GM21619 (cell line): ENCODE data around the gene MBNL2.

Source experiments
- ATAC-seq: cut with Tn5 transposase; IDR thresholded peaks from one replicate; pipeline ENCODE4 v1.9.1; 2021; ENCODE audit not compliant: unreplicated experiment

MBNL2 gene

GRCh38 chr13:97211300-97211699 is 10.8 kb upstream of the MBNL2 start:
- ATAC-seq = no peak

DNA sequence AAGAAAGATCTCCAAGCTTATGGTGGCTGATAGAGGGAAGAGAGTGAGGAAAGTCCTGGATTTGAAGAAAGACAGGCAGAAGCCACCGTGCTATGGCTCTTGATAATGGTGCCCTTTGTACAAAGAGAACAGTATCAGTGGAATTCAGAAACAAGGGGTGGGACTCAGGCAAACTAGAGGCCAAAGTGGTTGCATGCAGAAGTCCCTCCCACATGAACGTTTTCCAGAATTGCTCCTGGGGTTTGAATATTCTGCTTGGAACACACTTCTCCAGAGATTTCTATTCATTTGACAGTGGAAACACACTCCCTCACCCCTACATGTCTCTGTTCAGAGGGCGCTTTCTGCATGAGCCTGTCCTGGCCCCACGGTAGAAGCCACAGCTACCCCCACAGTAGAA is 10.1 kb upstream of the MBNL2 start:
- no peak for ATAC-seq

DNA sequence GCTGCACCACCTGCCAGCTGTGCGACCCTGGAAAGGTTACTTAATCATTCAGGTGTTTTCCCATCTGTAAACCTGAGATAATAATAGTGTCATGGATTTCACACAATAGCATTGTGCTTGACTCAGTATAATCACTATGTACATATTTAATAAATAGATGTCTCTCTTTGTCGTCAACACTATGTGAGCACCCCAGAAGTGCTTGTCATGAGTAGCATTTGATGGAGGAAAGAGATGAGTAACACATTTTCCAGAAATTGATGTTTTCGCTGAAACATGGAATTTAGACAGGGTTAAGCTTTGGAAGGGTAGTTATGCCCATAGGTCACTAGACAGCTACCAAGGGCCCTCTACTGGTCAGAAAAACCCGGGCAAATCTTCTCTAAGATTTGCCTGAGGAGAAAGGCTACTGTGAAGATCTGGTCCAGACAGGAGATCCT is 9.5 kb upstream of the MBNL2 start:
- peak; percentile 50 for ATAC-seq

GRCh38 chr13:97214921-97215320 is 7.2 kb upstream of the MBNL2 start:
- ATAC-seq = no peak

- no peak for ATAC-seq
Observed at GRCh38 chr13:97215325-97215724, 6.8 kb upstream of the MBNL2 start.

- ATAC-seq = no peak
Observed at GRCh38 chr13:97219226-97219625, 2.9 kb upstream of the MBNL2 start.

DNA sequence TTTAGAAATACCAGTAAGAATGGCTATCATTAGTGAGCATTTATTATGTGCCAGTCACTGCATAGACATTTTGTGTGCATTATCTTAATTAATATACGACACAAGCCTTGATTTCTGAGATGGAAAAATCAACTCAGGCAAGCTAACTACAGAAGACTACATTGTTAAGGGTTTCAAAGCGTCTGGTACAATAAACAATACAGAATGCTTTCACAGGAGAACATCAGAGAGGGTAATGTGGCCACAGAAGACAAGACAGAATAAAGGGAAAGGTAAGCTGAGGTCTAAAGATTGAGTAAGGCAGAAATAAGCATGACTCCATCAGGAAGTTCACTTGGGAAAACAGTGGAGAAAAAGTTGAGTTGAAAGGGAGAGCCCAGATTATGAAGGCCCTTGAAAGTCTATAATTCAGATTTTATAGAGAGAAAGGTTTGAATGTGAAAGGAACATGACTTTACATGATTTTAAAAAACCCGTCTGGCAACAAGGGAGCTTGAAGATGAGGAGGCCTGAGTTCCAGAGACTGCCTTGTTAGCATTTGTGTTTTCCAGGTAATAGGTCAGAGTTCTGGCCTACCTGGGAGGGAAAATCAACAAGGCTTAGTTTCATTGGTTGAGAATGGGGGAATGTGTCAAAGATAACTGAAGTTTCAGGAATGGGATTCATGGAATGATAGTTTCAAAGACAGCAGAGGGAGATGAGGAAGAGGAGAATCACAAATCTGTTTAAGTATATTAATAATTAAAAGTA is 1.8 kb upstream of the MBNL2 start:
- ATAC-seq = no peak

- no peak for ATAC-seq
Observed at GRCh38 chr13:97221046-97221445, 1.1 kb upstream of the MBNL2 start.

DNA sequence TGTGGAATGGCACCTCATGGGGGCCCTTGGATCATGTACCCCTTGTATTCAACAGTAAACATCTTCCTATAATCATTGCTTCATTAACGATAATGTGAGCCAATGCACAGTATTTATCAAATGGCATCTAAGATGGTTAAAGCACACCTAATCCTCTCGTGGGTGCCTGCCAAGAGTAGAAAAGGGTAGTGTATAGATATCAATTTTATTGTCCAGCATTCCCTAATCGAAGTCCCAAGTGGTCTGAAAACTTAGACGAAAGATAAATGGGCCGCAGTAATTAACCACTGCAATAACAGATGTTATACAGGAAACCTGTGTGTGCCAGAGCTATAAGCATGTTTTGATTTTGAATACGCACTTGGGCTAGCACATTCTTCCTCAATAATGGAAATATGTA is 667 bp upstream of the MBNL2 start:
- no peak for ATAC-seq

DNA sequence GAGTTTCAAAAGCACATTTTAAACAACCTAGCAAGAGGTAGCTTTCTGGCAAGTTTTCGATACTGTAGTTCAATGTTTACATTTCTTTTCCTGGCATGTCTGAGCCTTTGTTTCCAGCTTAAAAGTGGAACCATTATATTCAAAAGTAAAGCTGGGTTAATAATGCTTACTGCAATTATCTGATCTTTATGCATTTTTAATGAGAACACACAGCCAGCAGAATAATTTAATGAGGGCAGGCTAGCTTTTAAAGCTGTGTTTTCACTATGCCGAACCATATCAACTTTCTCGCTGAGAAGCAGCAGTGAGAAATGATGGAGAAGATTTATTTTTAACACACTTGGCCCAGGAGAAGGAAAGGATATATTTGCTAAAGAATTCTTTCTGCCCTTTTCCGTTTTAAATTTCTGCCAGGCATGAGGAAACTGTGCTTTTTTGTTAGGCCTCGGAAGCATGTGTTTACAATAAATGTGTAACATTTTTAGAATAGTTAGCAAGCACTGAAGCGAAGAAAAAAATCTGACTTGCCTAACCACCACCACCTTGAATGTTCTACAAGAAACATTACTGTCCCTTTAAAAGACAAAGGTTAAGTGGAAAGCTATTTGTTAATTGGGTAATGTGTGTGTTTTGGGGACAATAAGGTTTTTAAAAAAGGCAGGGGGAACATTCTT is 1.0 kb downstream of the MBNL2 start:
- ATAC-seq = no peak

GRCh38 chr13:97223711-97224541 is 1.8 kb downstream of the MBNL2 start:
- ATAC-seq = no peak

DNA sequence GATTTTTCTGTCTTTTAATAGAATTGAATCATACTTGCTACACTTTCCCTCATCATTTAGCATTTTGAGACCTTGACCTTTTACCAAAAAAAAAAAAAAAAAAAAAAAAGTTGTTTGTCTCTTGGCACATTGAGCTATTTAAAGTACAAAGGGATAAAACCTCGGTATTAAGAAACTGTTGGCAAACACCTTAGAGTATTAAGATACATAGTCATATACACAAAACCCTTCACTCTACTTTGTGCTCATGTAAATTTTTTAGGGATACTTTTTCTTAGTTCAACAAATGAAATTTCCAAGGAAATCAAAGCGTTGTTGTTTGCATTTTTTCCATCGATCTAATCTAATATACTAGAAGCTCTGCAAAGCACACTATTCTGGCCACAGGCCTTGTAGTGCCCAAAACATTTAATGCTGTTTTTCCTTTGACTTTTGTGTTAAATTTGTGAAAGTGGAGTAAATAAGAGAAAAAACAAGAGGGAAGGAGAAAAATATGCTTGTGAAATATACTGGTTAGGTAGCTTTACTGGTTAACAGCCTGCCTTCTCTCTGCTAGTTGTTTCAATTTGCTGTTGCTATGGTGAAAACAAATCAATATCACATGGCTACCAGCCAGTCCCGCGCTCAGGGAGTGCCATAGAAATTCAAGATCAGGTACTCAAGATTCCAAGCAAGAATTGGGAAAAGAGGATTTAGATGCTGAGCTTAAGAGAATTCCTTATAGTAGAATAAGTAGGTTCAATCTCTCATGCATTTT is 2.6 kb downstream of the MBNL2 start:
- no peak for ATAC-seq

DNA sequence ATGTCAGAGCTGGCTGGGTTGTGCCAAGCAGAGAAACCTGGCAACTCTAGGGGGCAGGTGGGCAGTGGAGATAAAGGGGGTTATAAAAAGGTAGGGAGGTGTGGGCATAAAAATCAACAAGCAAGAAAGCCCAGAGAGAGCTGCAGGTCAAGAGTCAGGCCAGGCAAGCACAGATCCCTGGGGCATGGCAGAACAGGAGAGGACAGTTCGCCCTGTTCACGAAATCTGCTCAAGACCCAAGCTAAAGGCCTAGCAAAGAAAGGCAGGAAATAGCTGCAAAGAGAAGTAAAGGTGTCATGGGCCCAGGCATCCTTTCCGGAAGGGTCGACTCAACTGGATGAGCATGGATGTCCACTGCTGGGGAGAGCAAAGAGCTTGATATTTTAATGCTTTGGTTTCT is 3.4 kb downstream of the MBNL2 start:
- no peak for ATAC-seq

GRCh38 chr13:97226013-97226412 is 3.9 kb downstream of the MBNL2 start:
- no peak for ATAC-seq

- peak; percentile 43 for ATAC-seq
Observed at GRCh38 chr13:97226788-97227627, 4.9 kb downstream of the MBNL2 start.

GRCh38 chr13:97228850-97229521 is 6.9 kb downstream of the MBNL2 start:
- ATAC-seq = no peak

DNA sequence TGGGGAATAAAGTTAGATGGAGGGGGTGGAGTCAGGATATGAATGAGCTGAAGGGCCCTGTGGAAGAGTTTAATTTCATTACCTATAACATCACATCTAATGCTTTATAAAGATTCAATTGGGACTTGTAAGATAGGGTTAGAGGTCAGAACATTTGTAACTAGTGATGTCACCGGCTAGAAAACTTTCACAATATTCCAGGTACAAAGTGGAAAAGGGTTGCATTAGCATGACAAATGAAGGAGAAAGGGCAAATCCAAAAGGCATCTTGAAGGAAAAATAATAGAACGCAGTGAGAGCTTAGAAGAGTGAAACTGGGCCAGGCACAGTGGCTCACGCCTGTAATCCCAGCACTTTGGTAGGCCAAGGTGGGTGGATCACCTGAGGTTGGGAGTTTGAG is 7.6 kb downstream of the MBNL2 start:
- ATAC-seq = no peak

GRCh38 chr13:97231118-97231828 is 9.1 kb downstream of the MBNL2 start:
- ATAC-seq = no peak

DNA sequence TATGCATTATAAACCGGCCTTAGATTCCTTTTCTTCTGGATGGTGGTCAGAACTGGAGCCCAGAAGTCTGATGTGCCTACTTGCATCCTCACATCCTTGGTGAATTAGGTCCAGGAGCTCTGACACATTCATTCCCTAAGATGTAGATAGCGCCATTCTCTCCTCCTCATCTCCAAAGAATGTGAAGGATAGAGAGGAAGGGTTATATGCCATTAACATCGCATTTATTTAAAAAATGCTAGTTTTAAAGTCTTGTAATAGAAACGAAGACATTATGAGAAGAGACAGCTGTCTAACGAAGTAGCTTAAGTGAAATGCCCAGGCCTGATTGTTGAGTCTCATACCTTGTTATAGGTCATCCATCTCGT is 9.7 kb downstream of the MBNL2 start:
- ATAC-seq = no peak
